Measurements from ENCODE around the gene ATG10. TPM values are rescaled to one million over a fixed set of nuclear protein-coding genes. Genes with fewer than 3 reads are reported as not detected.

Gene ATG10
- total RNA-seq, 1 donor from 2014 or later = 6.0 TPM

- Histone ChIP-seq H3K27me3 (ENCODE audit: low read depth) (no peaks in the 10 kb centered on the region), H3K4me1 (peaks cover 7% of the 10 kb centered on the region), H3K36me3 (no peaks in the 10 kb centered on the region), H3K27ac (replicated peaks) (no peak overlapping the region), H3K4me3 (no peak overlapping the region), H3K9me3 (replicated peaks) (no peaks in the 10 kb centered on the region)
- peak; percentile 23 for DNase-seq
- intact Hi-C loops (cut with micrococcal nuclease) = no loop called here
- TF ChIP-seq, protein P1, sequence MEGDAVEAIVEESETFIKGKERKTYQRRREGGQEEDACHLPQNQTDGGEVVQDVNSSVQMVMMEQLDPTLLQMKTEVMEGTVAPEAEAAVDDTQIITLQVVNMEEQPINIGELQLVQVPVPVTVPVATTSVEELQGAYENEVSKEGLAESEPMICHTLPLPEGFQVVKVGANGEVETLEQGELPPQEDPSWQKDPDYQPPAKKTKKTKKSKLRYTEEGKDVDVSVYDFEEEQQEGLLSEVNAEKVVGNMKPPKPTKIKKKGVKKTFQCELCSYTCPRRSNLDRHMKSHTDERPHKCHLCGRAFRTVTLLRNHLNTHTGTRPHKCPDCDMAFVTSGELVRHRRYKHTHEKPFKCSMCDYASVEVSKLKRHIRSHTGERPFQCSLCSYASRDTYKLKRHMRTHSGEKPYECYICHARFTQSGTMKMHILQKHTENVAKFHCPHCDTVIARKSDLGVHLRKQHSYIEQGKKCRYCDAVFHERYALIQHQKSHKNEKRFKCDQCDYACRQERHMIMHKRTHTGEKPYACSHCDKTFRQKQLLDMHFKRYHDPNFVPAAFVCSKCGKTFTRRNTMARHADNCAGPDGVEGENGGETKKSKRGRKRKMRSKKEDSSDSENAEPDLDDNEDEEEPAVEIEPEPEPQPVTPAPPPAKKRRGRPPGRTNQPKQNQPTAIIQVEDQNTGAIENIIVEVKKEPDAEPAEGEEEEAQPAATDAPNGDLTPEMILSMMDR (IDR thresholded peaks at IDR 0.05; ENCODE audit: borderline replicate concordance) = no peak
Observed at GRCh38 chr5:82290908-82291307, 319.1 kb downstream of the ATG10 start.

- H3K27me3 ChIP-seq (ENCODE audit: low read depth) = no peaks in the 10 kb centered on the region
- no peaks in the 10 kb centered on the region for H3K36me3 ChIP-seq
- peaks cover 7% of the 10 kb centered on the region for H3K4me1 ChIP-seq
- intact Hi-C loops (cut with micrococcal nuclease) = no loop called here
- no peak overlapping the region for H3K4me3 ChIP-seq
- H3K9me3 ChIP-seq (replicated peaks) = no peaks in the 10 kb centered on the region
- TF ChIP-seq, protein P1 (IDR thresholded peaks at IDR 0.05; ENCODE audit: borderline replicate concordance) = no peak
- DNase-seq = no peak
- H3K27ac ChIP-seq (replicated peaks) = no peak overlapping the region
Observed at GRCh38 chr5:82291420-82291819, 319.6 kb downstream of the ATG10 start.

DNA sequence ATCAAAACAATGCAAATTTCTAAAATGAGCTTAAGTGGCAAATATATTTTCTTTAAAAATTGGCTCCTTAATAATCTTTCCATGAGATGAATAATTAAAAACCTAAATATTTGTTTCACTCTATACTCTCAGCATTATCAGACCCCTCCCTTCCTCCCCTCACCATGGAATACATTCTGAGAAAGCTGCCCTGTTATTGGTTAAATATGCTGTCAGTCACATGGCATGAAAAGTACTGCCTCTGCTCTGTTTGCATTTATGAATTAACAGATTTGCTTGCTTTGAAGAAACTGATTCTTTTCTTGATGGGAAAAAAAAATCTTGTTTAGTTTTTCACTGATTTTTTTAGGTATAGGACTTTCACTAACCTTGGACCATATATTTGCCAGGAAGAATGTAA, 323.3 kb downstream of the ATG10 start:
- TF ChIP-seq, protein P1 (IDR thresholded peaks at IDR 0.05; ENCODE audit: borderline replicate concordance) = no peak
- H3K4me1 ChIP-seq = peaks cover 7% of the 10 kb centered on the region
- H3K27ac ChIP-seq (replicated peaks) = no peak overlapping the region
- intact Hi-C loops (cut with micrococcal nuclease) = no loop called here
- H3K9me3 ChIP-seq (replicated peaks) = no peaks in the 10 kb centered on the region
- H3K4me3 ChIP-seq = no peak overlapping the region
- no peaks in the 10 kb centered on the region for H3K27me3 ChIP-seq (ENCODE audit: low read depth)
- DNase-seq = no peak
- H3K36me3 ChIP-seq = no peaks in the 10 kb centered on the region

DNA sequence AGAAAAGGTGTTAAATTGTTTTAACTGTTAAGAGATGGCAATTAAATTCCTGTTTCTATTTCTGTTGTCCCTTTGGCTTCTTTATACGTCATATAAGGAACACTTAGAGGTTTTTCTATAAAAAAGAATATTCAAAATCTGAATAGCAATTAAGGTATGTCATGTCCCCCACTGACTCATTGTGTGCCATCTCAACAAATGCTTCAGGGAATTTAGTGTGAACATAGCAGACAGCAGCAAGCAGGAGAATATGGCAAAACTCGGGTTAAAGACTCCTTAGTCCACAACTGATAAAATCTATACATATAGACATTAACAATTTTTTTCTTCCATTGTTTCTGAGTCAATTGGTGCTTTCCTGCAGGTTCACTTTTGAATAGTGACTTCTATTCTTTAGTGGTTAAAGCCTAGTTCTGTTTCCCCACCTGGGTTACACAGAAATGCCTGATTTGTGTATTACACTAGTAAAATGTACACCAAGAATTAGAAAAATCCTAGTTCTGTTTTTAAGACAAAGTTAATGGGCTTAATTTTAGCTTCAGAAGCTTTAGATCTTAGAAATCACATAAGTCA, 324.2 kb downstream of the ATG10 start:
- Histone ChIP-seq H3K36me3 (no peaks in the 10 kb centered on the region), H3K4me1 (no peaks in the 10 kb centered on the region), H3K27me3 (ENCODE audit: low read depth) (no peaks in the 10 kb centered on the region), H3K4me3 (no peak overlapping the region), H3K27ac (replicated peaks) (no peak overlapping the region), H3K9me3 (replicated peaks) (no peaks in the 10 kb centered on the region)
- TF ChIP-seq, protein P1 (IDR thresholded peaks at IDR 0.05; ENCODE audit: borderline replicate concordance) = no peak
- no peak for DNase-seq
- intact Hi-C loops (cut with micrococcal nuclease) = no loop called here

DNA sequence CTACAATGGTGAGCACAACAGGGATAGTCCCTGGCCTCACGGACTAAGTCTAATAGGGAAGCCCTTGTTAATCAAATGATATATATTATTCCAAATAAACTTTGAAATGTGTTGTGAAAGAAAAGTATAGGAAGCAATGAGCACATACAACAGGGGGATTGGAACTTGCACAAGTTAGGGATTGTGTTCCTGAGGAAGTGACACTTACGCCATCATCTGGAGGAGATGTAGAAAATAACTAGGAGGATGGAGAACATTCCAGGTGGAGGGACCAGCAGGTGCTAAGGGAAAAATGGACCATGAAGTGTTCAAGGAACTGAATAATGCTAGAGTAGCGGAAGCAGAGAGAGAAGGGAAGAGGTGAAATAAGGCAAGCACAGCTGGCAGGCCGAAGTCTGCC, 325.1 kb downstream of the ATG10 start:
- DNase-seq = no peak
- TF ChIP-seq, protein P1 (IDR thresholded peaks at IDR 0.05; ENCODE audit: borderline replicate concordance) = no peak
- intact Hi-C loops (cut with micrococcal nuclease) = no loop called here

More for the DNA sequence above, 325.1 kb downstream of the ATG10 start:
- Histone ChIP-seq H3K9me3 (replicated peaks) (no peaks in the 10 kb centered on the region), H3K4me3 (no peak overlapping the region), H3K27me3 (ENCODE audit: low read depth) (no peaks in the 10 kb centered on the region), H3K4me1 (no peaks in the 10 kb centered on the region), H3K36me3 (no peaks in the 10 kb centered on the region), H3K27ac (replicated peaks) (no peak overlapping the region)

All from left ventricle myocardium inferior (tissue), 1 donor.